Muscle layer of colon (tissue), 2 donors: ENCODE data around the gene PKD2L2.
"Not testable (repeated sequence)": the region's sequence is repeated elsewhere in the genome, so short reads cannot be mapped to it uniquely, and the experiment has no call there.

Experiments
- H3K27ac ChIP-seq: one replicate; pipeline ENCODE4 v1.7.0; 2013; ENCODE audit warnings: low read depth, mild to moderate bottlenecking, low read length, moderate library complexity
- H3K27me3 ChIP-seq, 2 donors: one replicate each; pipeline ENCODE4 v1.7.0; 2013; ENCODE audit warnings: low read length in 2 of 2, mild to moderate bottlenecking in 2 of 2; ENCODE audit not compliant: insufficient read depth in 2 of 2, control insufficient read depth in 1 of 2
- H3K36me3 ChIP-seq: one replicate; pipeline ENCODE4 v1.7.0; 2013; ENCODE audit warnings: mild to moderate bottlenecking, low read length; ENCODE audit not compliant: insufficient read depth
- H3K4me1 ChIP-seq: one replicate; pipeline ENCODE4 v1.7.0; 2013; ENCODE audit warnings: mild to moderate bottlenecking, low read length; ENCODE audit not compliant: insufficient read depth
- H3K4me3 ChIP-seq, 2 donors: one replicate each; pipeline ENCODE4 v1.7.0; 2013; ENCODE audit warnings: low read length in 2 of 2, low read depth in 1 of 2, mild to moderate bottlenecking in 1 of 2, moderate library complexity in 1 of 2
- H3K9ac ChIP-seq: one replicate; pipeline ENCODE4 v1.7.0; 2013; ENCODE audit warnings: low read length
- H3K9me3 ChIP-seq: one replicate; pipeline ENCODE4 v1.7.0; 2013; ENCODE audit warnings: mild to moderate bottlenecking, low read length
- donor health status: abdominal sarcoma.
- donor health status: Adenocarcinoma of cecum.

PKD2L2 gene

DNA sequence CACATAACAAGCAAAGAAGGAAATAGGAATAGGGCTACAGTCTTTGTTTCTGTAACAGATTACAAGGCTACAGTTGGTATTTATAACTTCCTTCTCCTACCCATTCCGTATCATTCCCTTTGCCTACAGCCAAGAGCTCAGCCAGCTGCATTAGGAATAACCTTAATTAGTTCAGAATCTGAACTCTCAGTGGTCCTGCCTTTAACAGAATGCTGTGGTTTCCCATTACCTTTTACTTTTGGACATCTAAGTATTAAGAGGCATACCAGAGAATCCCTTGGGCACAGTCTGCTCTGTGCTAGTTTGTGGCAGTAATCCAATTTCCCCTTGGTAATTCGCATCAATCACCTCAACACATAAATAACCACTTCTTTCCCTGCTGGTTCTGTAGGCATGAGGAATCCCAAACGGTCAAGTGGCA lies 44.2 kb downstream of the PKD2L2 start:
- H3K9ac ChIP-seq = no peak overlapping the region
- H3K4me3 ChIP-seq = no peak overlapping the region
- no peaks in the 10 kb centered on the region for H3K27me3 ChIP-seq
- peaks cover 13% of the 10 kb centered on the region for H3K36me3 ChIP-seq
- no peaks in the 10 kb centered on the region for H3K9me3 ChIP-seq
- H3K27ac ChIP-seq = peak overlapping the region; percentile 4
- H3K4me1 ChIP-seq = peaks cover 16% of the 10 kb centered on the region

DNA sequence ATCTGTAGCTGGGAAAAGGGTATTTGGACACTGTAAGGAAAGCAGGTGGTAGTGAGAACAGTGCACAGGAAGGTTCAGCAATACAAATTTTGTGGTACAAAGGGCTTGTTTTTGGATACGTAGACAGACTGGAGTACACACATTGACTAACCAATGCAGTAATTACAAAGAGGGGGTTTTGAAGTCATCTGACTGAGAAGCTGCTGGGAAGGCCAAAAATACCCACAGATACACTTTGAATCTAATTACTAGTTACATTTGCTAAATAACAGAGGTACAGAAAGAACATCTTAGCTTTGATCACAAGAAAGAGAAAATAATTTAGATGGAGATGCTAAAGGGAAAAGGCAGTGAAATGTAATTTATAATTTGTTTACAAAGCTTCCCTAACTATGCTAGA lies 45.9 kb downstream of the PKD2L2 start:
- no peak overlapping the region for H3K9ac ChIP-seq
- H3K27me3 ChIP-seq = no peaks in the 10 kb centered on the region
- H3K4me3 ChIP-seq = no peak overlapping the region
- H3K36me3 ChIP-seq = peaks cover 30% of the 10 kb centered on the region
- no peaks in the 10 kb centered on the region for H3K9me3 ChIP-seq
- H3K27ac ChIP-seq = no peak overlapping the region
- H3K4me1 ChIP-seq = peaks cover 16% of the 10 kb centered on the region

DNA sequence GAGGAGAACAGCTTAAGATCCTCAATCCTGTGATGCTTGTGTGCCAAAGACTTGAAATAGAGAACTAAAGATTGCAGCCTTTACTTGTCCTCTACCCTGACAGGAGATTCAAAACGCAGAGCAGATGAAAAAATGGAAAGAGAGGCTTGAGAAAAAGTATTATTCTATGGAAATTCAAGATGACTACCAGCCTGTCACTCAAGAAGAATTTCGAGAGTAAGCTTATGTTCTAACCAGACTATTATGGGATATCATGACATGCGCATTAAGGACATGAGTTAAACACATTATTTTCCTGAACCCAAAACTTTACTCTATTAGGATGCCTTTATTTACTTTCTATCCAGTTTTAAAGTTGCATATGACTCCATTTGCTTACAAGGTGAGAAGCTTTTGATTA lies 46.4 kb downstream of the PKD2L2 start:
- Histone ChIP-seq H3K9ac (no peak overlapping the region), H3K27ac (no peak overlapping the region), H3K9me3 (no peaks in the 10 kb centered on the region), H3K4me3 (no peak overlapping the region), H3K27me3 (no peaks in the 10 kb centered on the region), H3K36me3 (peaks cover 34% of the 10 kb centered on the region), H3K4me1 (peaks cover 16% of the 10 kb centered on the region)

DNA sequence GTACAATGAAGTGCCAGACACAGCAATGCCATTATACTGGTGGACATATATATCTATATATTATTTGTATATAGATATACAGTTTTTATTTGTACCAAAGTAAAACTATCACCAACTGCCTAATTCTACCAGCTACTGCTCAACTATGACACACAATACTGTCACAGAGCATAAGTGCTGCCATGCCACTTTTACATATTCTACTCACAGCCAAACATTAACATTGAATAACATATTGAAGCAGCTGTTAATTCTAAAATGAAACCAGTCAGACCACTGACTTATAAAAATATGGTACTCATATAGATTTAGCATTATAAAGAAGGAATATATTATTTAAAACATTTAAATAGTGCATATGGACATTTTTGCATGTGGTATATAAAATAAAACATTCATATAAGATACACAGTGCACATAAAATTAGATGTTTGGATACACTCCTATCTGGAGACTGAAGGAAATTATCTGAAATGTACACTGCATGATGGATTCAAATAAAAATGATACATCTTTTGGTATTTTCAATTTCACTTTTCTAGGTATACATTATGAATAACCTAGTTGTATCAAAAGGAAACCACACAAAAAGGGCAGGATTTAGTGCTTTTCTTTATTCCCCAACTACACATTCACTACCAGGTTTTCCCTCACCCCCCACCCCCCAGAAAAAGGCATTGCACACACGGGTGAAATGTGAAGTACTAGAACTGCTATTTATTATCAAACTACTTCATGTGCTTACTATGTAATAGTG lies 48.9 kb downstream of the PKD2L2 start:
- peaks cover 56% of the 10 kb centered on the region for H3K36me3 ChIP-seq

DNA sequence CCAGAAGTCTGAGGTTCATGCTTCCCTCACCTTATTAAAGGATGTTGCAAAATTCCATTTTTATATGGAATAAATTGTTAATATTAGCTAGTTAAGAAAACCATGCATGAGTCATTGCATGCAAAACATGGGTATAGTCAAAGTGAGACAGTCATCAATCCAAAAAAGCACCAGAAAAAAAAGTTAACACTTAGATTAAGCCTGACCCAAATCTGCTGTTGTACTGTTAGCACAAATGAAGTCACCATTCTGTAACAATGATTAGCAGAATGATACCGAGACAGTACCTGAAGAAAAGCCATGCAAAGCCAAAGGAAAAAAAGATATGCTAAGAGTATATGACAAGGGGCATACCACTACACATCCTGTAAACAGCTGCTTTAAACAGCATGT lies 49.5 kb downstream of the PKD2L2 start:
- Histone ChIP-seq H3K27ac (no peak overlapping the region), H3K9ac (no peak overlapping the region), H3K9me3 (no peaks in the 10 kb centered on the region), H3K27me3 (no peaks in the 10 kb centered on the region), H3K36me3 (peaks cover 56% of the 10 kb centered on the region), H3K4me1 (peaks cover 3% of the 10 kb centered on the region), H3K4me3 (no peak overlapping the region)

More for the DNA sequence above, 48.9 kb downstream of the PKD2L2 start:
- Histone ChIP-seq H3K27me3 (no peaks in the 10 kb centered on the region), H3K4me3 (no peak overlapping the region), H3K9ac (no peak overlapping the region), H3K27ac (no peak overlapping the region), H3K9me3 (no peaks in the 10 kb centered on the region), H3K4me1 (peaks cover 8% of the 10 kb centered on the region)

DNA sequence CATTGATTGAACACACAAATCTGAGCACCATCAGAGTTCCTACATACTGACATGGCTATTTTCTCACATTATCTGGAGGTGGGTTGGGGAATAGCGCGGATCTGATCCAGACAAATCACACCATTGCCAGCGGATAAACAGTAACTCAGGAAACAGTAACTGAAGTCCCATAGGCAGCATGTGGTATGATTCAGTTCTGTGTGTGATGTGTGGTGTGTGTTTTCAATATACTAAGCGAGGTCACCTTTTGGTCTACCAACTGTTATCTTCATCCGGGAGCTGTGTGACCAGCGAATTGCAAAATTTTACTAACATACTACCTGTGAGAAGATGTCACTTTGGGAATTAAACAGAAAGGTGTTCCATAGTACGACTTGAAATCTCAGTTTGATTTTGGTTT lies 50.1 kb downstream of the PKD2L2 start:
- Histone ChIP-seq H3K4me3 (no peak overlapping the region), H3K9me3 (no peaks in the 10 kb centered on the region), H3K4me1 (no peaks in the 10 kb centered on the region), H3K27ac (no peak overlapping the region), H3K36me3 (peaks cover 62% of the 10 kb centered on the region), H3K9ac (no peak overlapping the region), H3K27me3 (no peaks in the 10 kb centered on the region)

DNA sequence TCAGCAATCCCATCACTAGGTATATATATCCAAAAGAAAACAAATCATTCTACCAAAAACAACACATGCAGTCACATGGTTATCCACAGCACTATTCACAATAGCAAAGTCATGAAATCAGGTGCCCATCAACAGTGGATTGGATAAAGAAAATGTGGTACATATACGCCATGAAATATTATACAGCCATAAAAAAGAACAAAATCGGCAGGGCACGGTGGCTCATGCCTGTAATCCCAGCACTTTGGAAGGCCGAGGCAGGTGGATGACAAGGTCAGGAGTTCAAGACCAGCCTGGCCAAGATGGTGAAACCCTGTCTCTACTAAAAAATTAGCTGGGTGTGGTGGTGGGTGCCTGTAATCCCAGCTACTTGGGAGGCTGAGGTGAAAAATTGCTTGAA lies 55.0 kb downstream of the PKD2L2 start:
- not testable (repeated sequence) for H3K4me1 ChIP-seq, H3K27ac ChIP-seq, H3K27me3 ChIP-seq, H3K9me3 ChIP-seq, H3K9ac ChIP-seq, H3K4me3 ChIP-seq
- H3K36me3 ChIP-seq = peaks cover 88% of the 10 kb centered on the region

DNA sequence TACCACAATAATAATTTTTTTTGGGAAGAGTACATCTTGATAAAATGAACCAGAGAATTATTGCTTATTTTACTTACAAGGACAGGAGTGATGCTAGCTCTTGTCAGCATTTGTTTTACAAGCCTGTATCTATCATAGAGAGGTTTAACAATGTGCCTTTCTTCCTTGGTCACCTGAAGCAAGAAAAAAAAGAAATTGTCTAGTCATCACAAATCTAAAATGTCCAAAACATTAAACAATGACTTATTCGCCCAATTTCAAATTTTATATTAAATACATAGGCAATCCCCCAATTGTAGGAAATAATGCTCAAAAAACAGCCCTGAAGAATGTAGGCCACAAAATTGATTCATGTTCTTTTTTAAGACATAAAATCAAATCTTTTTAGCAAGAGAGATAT lies 56.6 kb downstream of the PKD2L2 start:
- H3K4me1 ChIP-seq = no peaks in the 10 kb centered on the region
- H3K36me3 ChIP-seq = peaks cover 90% of the 10 kb centered on the region
- no peaks in the 10 kb centered on the region for H3K27me3 ChIP-seq
- H3K9me3 ChIP-seq = no peaks in the 10 kb centered on the region
- H3K4me3 ChIP-seq = no peak overlapping the region
- H3K9ac ChIP-seq = no peak overlapping the region
- no peak overlapping the region for H3K27ac ChIP-seq

DNA sequence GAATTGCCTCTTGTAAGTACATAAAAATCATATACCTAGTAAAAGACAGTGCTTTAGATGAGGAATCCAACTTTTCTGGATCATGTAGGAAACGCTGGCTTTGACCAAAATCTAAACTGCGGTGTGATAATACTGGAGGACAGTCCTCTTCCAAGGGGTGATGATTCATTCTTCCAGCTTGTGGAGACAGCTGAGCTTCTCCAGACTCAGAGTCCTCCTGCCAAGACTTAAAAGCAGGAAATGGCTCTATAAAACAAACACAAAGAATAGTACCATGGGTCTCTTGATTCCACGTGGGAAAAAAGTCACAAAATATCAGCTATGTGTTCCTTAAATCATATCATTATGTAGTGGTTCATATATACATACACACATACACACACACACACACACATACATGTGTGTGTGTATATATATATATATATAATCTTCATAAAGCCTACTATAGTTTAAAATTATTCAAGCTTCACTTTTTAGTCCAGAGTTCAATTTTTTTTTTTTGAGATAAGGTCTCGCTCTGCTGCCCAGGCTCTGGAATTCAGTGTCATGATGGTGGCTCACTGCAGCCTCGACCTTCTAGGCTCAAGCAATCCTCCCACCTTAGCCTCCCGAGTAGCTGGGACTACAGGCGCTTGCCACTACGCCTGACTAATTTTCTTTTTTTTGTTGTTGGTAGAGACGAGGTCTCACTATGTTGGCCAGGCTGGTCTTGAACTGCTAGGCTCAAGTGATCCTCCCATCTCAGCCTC lies 65.0 kb downstream of the PKD2L2 start:
- Histone ChIP-seq H3K27ac (no peak overlapping the region), H3K9me3 (no peaks in the 10 kb centered on the region), H3K4me3 (peak overlapping the region in 1 of 2 donors; percentile 50), H3K36me3 (peaks cover 24% of the 10 kb centered on the region), H3K4me1 (peaks cover 15% of the 10 kb centered on the region), H3K9ac (no peak overlapping the region), H3K27me3 (no peaks in the 10 kb centered on the region)

DNA sequence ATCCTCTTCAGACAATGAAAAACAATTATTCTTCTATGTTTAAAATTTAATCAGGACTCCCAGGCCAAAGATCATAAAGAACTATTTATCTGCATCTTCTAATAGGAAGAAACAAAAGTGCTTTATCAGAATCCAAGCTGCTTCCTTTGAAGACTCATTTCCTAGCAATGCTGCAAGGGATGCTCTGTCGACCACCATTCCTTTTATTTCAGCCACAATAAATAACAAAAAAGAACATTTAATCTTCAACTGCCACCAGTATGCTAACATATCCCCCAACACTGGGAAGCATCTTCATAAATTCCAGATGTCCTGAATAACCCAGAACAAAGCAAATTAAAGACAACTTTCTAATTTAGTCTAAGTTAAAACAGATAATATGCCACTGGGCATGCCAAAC lies 68.7 kb downstream of the PKD2L2 start:
- peaks cover 11% of the 10 kb centered on the region for H3K36me3 ChIP-seq
- H3K9me3 ChIP-seq = no peaks in the 10 kb centered on the region
- no peak overlapping the region for H3K4me3 ChIP-seq
- peaks cover 11% of the 10 kb centered on the region for H3K4me1 ChIP-seq
- H3K27me3 ChIP-seq = no peaks in the 10 kb centered on the region
- no peak overlapping the region for H3K9ac ChIP-seq
- H3K27ac ChIP-seq = no peak overlapping the region

DNA sequence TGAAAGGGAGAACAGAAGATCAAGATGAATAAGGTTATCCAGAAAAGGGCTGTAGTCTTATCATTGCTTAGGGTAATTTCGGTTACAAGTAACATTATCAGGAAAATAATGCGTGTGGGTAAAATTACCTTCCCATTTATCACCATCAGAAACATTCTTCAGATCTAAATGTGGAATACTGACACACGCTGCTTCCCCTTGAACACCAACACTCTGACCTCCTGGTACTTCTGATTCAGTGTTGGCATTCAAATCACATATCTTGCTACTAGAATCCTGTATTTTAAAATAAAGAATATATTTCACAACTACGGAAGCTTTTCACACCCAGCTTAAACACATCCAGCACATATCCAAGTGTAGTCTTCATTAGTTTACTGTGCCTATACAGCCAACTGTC lies 70.2 kb downstream of the PKD2L2 start:
- peaks cover 3% of the 10 kb centered on the region for H3K4me1 ChIP-seq

DNA sequence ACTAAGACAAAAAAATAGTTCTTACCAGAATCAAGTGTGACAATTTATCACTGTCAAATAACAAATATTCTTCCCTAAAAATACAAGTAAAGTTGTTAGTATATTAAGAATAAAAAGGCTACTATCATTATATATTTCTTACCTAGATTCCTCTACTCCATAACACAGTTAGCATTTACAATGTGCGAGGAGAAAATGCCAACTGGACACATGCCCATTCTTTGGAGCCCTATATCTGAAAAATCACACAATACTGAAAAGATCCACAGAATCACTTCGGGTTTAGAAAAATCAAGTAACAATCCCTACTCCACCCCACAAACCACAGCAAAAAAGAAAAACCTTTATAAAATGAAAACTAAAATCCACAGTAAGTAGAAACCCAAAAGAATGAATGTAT lies 70.9 kb downstream of the PKD2L2 start:
- no peak overlapping the region for H3K27ac ChIP-seq
- no peak overlapping the region for H3K4me3 ChIP-seq
- H3K9me3 ChIP-seq = no peaks in the 10 kb centered on the region
- no peak overlapping the region for H3K9ac ChIP-seq
- H3K36me3 ChIP-seq = peaks cover 10% of the 10 kb centered on the region
- no peaks in the 10 kb centered on the region for H3K4me1 ChIP-seq
- no peaks in the 10 kb centered on the region for H3K27me3 ChIP-seq

More for the DNA sequence above, 70.2 kb downstream of the PKD2L2 start:
- H3K36me3 ChIP-seq = peaks cover 10% of the 10 kb centered on the region
- no peak overlapping the region for H3K9ac ChIP-seq
- no peak overlapping the region for H3K4me3 ChIP-seq
- no peaks in the 10 kb centered on the region for H3K27me3 ChIP-seq
- H3K9me3 ChIP-seq = no peaks in the 10 kb centered on the region
- no peak overlapping the region for H3K27ac ChIP-seq
